IMR-90 (cell line): ENCODE results near the gene MED17. TPM values are rescaled to one million over a fixed set of nuclear protein-coding genes. Genes with fewer than 3 reads are reported as not detected.

Source experiments
- ATAC-seq: fragments of 200-7000 bp; cut with Tn5 transposase; 2 replicates; pipeline ENCODE4 v1.9.1; 2020; ENCODE audit warnings: low read depth, mild to moderate bottlenecking, moderate library complexity
- BruUV-seq: library from RNA; stranded (reverse); fragments of 400-500 nt; replicated peaks from 2 replicates; lab custom pipeline; 2021; lab: Mats Ljungman, UMichigan
- CTCF ChIA-PET: fragments of 300-600 bp; formaldehyde crosslinking; extraction: SDS; loops from one replicate; lab custom pipeline; 2021; ENCODE audit warnings: antibody characterized with exemption; lab: Yijun Ruan, JAX
- POLR2A ChIA-PET: fragments of 300-600 bp; sonication (Branson Sonifier 250); formaldehyde crosslinking; loops from one replicate; lab custom pipeline; 2022; ENCODE audit warnings: antibody characterized with exemption; ENCODE audit not compliant: unreplicated experiment; lab: Charles Lee
- DNase-seq: peaks from one replicate; pipeline ENCODE4 v3.0.0; 2013
- H2AFZ ChIP-seq: replicated peaks from 2 replicates; pipeline ENCODE3; 2013; ENCODE audit warnings: low read length, mild to moderate bottlenecking; ENCODE audit not compliant: poor library complexity
- H2AK5ac ChIP-seq: 2 replicates; pipeline ENCODE4 v1.6.1; 2013; ENCODE audit warnings: low read depth, low read length, inconsistent platforms
- H2AK9ac ChIP-seq: replicated peaks from 2 replicates; pipeline ENCODE3; 2013; ENCODE audit warnings: mild to moderate bottlenecking, low read depth, low read length, moderate library complexity; ENCODE audit not compliant: poor library complexity
- H2BK120ac ChIP-seq: 2 replicates; pipeline ENCODE4 v1.6.1; 2013; ENCODE audit warnings: low read depth, low read length, inconsistent platforms
- H2BK15ac ChIP-seq: 3 replicates; pipeline ENCODE4 v1.6.1; 2013; ENCODE audit warnings: low read depth, low read length, inconsistent platforms
- H2BK20ac ChIP-seq: 2 replicates; pipeline ENCODE4 v1.6.1; 2013; ENCODE audit warnings: low read depth, mild to moderate bottlenecking, inconsistent platforms, low read length, moderate library complexity
- H2BK5ac ChIP-seq: 2 replicates; pipeline ENCODE4 v1.6.1; 2013; ENCODE audit warnings: mild to moderate bottlenecking, low read depth, low read length, inconsistent platforms; ENCODE audit not compliant: poor library complexity, severe bottlenecking
- H3K14ac ChIP-seq: replicated peaks from 2 replicates; pipeline ENCODE4 v1.6.1; 2013; ENCODE audit warnings: low read depth, low read length, inconsistent platforms
- H3K18ac ChIP-seq: 2 replicates; pipeline ENCODE4 v1.6.1; 2013; ENCODE audit warnings: low read depth, low read length, control low read depth
- H3K23ac ChIP-seq: 2 replicates; pipeline ENCODE4 v1.6.1; 2013; ENCODE audit warnings: low read depth, low read length, inconsistent platforms
- H3K27ac ChIP-seq: 2 replicates; pipeline ENCODE4 v1.5.1; 2013; ENCODE audit warnings: mild to moderate bottlenecking, control low read depth, low read length; ENCODE audit not compliant: insufficient read depth
- H3K27me3 ChIP-seq: 2 replicates; pipeline ENCODE4 v1.6.1; 2013; ENCODE audit warnings: low read length; ENCODE audit not compliant: control insufficient read depth, insufficient read depth
- H3K36me3 ChIP-seq: 2 replicates; pipeline ENCODE4 v1.6.1; 2013; ENCODE audit warnings: low read length, mixed read lengths; ENCODE audit not compliant: control insufficient read depth, insufficient read depth
- H3K4ac ChIP-seq: 2 replicates; pipeline ENCODE4 v1.6.1; 2013; ENCODE audit warnings: low read depth, low read length, inconsistent platforms
- H3K4me1 ChIP-seq: 2 replicates; pipeline ENCODE4 v1.6.1; 2013; ENCODE audit warnings: low read length, mixed read lengths; ENCODE audit not compliant: control insufficient read depth, insufficient read depth
- H3K4me2 ChIP-seq: 2 replicates; pipeline ENCODE4 v1.6.1; 2013; ENCODE audit warnings: low read depth, mild to moderate bottlenecking, control low read depth, low read length, moderate library complexity
- H3K4me3 ChIP-seq: 2 replicates; pipeline ENCODE4 v1.5.1; 2013; ENCODE audit warnings: low read depth, mild to moderate bottlenecking, control low read depth, low read length, moderate library complexity; ENCODE audit not compliant: insufficient read depth
- H3K56ac ChIP-seq: 2 replicates; pipeline ENCODE4 v1.6.1; 2013; ENCODE audit warnings: low read length, inconsistent platforms; ENCODE audit not compliant: insufficient read depth; ENCODE audit errors: extremely low read depth
- H3K79me1 ChIP-seq, 2 experiments: 2 replicates each; pipeline ENCODE4 v1.6.1; 2013; ENCODE audit warnings: low read length in 2 of 2, inconsistent platforms in 1 of 2, low read depth in 1 of 2
- H3K9ac ChIP-seq: 2 replicates; pipeline ENCODE4 v1.6.1; 2013; ENCODE audit warnings: low read depth, low read length, control low read depth
- H3K9me1 ChIP-seq: 2 replicates; pipeline ENCODE4 v1.6.1; 2013; ENCODE audit warnings: low read length, inconsistent platforms; ENCODE audit not compliant: insufficient read depth
- H3K9me3 ChIP-seq: 2 replicates; pipeline ENCODE4 v1.6.1; 2013; ENCODE audit warnings: low read length; ENCODE audit not compliant: control insufficient read depth, insufficient read depth
- H4K20me1 ChIP-seq: 2 replicates; pipeline ENCODE4 v1.6.1; 2013; ENCODE audit warnings: low read length, inconsistent platforms; ENCODE audit not compliant: insufficient read depth
- H4K5ac ChIP-seq: 2 replicates; pipeline ENCODE4 v1.6.1; 2013; ENCODE audit warnings: mild to moderate bottlenecking, low read depth, low read length, control low read depth
- H4K8ac ChIP-seq, 2 experiments: 2 replicates each; pipeline ENCODE4 v1.6.1; 2013; ENCODE audit warnings: low read depth in 2 of 2, low read length in 2 of 2, control low read depth in 1 of 2, inconsistent platforms in 1 of 2
- H4K91ac ChIP-seq: 2 replicates; pipeline ENCODE4 v1.6.1; 2013; ENCODE audit warnings: low read depth, low read length, inconsistent platforms; ENCODE audit not compliant: insufficient read depth
- CEBPB ChIP-seq: IDR thresholded peaks from 2 replicates; pipeline ENCODE4 v1.6.1; 2012; ENCODE audit warnings: low read depth, low read length, improper control_type of control experiment
- FOS ChIP-seq: fragments of 150-350 bp; IDR thresholded peaks from 2 replicates; pipeline ENCODE4 v1.6.1; 2016; ENCODE audit warnings: low read depth, low read length
- MAFK ChIP-seq: IDR thresholded peaks from 2 replicates; pipeline ENCODE4 v1.6.1; 2012; ENCODE audit warnings: low read depth, low read length, improper control_type of control experiment
- MAZ ChIP-seq: IDR thresholded peaks from 2 replicates; pipeline ENCODE4 v1.6.1; 2012; ENCODE audit warnings: low read depth, mild to moderate bottlenecking, low read length, improper control_type of control experiment, moderate library complexity, borderline replicate concordance
- RAD21 ChIP-seq: IDR thresholded peaks from 2 replicates; pipeline ENCODE4 v1.6.1; 2012; ENCODE audit warnings: low read length, improper control_type of control experiment
- RCOR1 ChIP-seq: IDR thresholded peaks from 2 replicates; pipeline ENCODE4 v1.6.1; 2012; ENCODE audit warnings: mild to moderate bottlenecking, low read length, improper control_type of control experiment; ENCODE audit not compliant: insufficient replicate concordance
- SMC3 ChIP-seq: fragments of 150-350 bp; IDR thresholded peaks from 2 replicates; pipeline ENCODE4 v1.6.1; 2016; ENCODE audit warnings: low read depth, mild to moderate bottlenecking, antibody characterized with exemption, low read length, moderate library complexity
- WGBS, 2 experiments: methylation state at CpG; one replicate each; pipeline versions ENCODE4 v1.1.5 to v1.1.7; 2013; ENCODE audit warnings: missing lambda C conversion rate in 2 of 2; ENCODE audit not compliant: insufficient read length in 1 of 2; ENCODE audit errors: extremely low coverage in 2 of 2; 5-methylcytosine and 5-hydroxymethylcytosine counted together
- dilution Hi-C: fragments of 300-500 bp; cut with HindIII; formaldehyde crosslinking; loops from one replicate; pipeline ENCODE4 v1.14.3; 2018; ENCODE audit warnings: low sequenced_read_pairs; ENCODE audit not compliant: unreplicated experiment
- in situ Hi-C: fragments of 300-500 bp; cut with MboI; formaldehyde crosslinking; loops from 3 replicates; pipeline ENCODE4 v1.14.3; 2019; ENCODE audit warnings: low sequenced_read_pairs, inconsistent platforms, mixed read lengths
- intact Hi-C: fragments of 100-400 bp; cut with micrococcal nuclease; formaldehyde crosslinking; loops from 2 replicates; pipeline ENCODE4 v1.10.0; 2022
- polyA plus RNA-seq, 3 experiments: library from polyadenylated mRNA; depleted of rRNA; stranded (reverse); fragments of >200 nt; gene quantifications; 2 replicates each; pipeline ENCODE4 v1.2.3, GENCODE V29; 2012; ENCODE audit warnings: low replicate concordance in 1 of 3
- total RNA-seq: library from RNA; depleted of rRNA; stranded (reverse); fragments of >200 nt; gene quantifications from 2 replicates; pipeline ENCODE4 v1.2.3, GENCODE V29; 2012
- TF ChIP-seq, protein P1 (sequence below): fragments of 150-350 bp; IDR thresholded peaks from 2 replicates; pipeline ENCODE4 v1.6.1; 2016; ENCODE audit warnings: low read depth, mild to moderate bottlenecking, low read length, moderate library complexity, borderline replicate concordance

MED17 gene
- total and polyA plus RNA-seq, 2 of the 4 experiments (the other 2 are of a cell fraction): 20.0 to 23.3 TPM

DNA sequence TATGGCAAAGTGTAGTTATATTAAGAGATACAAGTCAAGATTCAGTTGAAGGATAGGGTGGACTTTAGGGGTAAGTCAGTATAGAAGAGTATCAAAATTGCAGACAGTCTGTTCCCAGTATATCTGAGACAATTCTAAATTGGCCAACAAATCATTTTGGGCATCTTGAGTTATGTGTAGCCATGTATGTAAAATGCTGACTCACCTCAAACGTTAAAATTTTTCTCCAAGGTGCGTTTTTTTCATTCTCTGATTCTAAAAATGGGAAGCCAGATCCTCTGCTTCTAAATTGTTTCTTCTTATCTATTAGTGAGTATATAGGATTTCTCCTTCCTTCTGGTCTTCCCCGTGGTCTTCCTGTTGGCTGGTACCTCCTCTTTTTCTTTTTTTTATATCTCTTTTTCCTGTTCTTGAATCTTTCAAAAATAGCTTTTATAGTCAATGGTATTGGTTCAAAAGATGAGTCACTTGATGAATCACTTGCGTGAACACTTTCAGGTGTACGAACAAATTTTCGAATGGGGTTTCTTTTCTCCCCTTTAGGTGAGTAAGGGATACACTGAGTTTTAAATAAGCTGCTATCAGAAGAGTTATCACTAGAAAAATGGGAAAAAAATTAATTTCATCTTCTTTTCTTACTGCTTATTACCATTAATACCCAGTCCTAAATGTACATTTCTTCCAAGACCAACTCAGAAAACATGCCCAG, 46.0 kb upstream of the MED17 start (continued):
- TF ChIP-seq RAD21: no peak

DNA sequence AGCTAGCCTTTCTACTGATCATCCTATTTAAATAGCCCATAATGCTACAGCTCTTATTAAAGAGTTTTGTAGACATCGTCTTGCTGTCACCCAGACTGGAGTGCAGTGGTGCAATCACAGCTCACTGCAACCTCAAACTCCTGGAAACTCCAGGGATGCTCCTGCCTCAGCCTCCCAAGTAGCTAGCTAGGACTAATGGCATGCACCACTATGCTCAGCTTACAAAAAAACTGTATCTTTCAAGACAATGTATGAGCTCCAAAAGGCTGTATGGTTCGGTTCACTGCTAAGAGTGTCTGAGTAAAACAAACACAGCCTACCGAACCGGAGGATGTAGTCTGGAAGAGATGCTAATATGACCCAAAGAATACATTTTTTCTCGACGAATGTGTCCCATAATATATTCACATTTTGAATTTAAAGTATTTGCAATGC, 45.4 kb upstream of the MED17 start:
- Histone ChIP-seq H2BK120ac (no peak overlapping the region), H3K23ac (peak overlapping the region; percentile 36; the same call in 1 of the 2 replicates), H2BK15ac (no peak overlapping the region), H2AFZ (no peak overlapping the region), H3K9me3 (no peaks in the 10 kb centered on the region), H3K14ac (0 out of 2 replicates have a peak overlapping the region, but pooled peaks have one; percentile 7), H3K18ac (no peak overlapping the region), H4K8ac (no peak overlapping the region), H4K20me1 (peaks cover 60% of the 10 kb centered on the region), H4K5ac (no peak overlapping the region), H3K56ac (no peak overlapping the region), H3K9me1 (peaks cover 2% of the 10 kb centered on the region; the same call in 1 of the 2 replicates), H3K79me1 (peaks cover 9 to 31% of the 10 kb centered on the region in 2 experiments; a peak in 3 of 4 replicates), H2AK9ac (no peak overlapping the region), H3K4ac (no peak overlapping the region), H3K4me1 (peaks cover 6% of the 10 kb centered on the region), H3K9ac (peak overlapping the region; percentile 36; the same call in 1 of the 2 replicates), H3K27ac (no peak overlapping the region), H3K27me3 (no peaks in the 10 kb centered on the region), H2BK5ac (no peak overlapping the region), H3K4me3 (peak overlapping the region; percentile 20), H3K36me3 (peaks cover 37% of the 10 kb centered on the region), H2AK5ac (no peak overlapping the region), H3K4me2 (peak overlapping the region; percentile 87), H4K91ac (no peak overlapping the region), H2BK20ac (no peak overlapping the region)
- intact Hi-C loops (no loop called here), in situ Hi-C loops (loop anchor here (10.0 kb wide), 1 partner anchor 396 kb away; no protein-coding TSS in a partner anchor), dilution Hi-C loops (no loop called here)
- ChIA-PET POLR2A (interaction anchor here (0.6 kb wide), 2 partner anchors 37 to 735 kb away, joined by 3 to 10 read pairs; no protein-coding TSS in a partner anchor), CTCF (no interaction called here)
- DNase-seq: no peak
- 40% methylated on average over 1 of the region's 6 CpGs; no CpG with 5 or more reads in 1 of the 2 experiments for WGBS, 2 experiments
- no peak for ATAC-seq
- TF ChIP-seq CEBPB: 0 out of 2 replicates have a peak, but pooled peaks have one; percentile 34
- TF ChIP-seq RAD21: no peak
- TF ChIP-seq RCOR1: no peak
- no peak for TF ChIP-seq SMC3
- TF ChIP-seq MAFK: no peak
- no peak for TF ChIP-seq MAZ
- TF ChIP-seq, protein P1, sequence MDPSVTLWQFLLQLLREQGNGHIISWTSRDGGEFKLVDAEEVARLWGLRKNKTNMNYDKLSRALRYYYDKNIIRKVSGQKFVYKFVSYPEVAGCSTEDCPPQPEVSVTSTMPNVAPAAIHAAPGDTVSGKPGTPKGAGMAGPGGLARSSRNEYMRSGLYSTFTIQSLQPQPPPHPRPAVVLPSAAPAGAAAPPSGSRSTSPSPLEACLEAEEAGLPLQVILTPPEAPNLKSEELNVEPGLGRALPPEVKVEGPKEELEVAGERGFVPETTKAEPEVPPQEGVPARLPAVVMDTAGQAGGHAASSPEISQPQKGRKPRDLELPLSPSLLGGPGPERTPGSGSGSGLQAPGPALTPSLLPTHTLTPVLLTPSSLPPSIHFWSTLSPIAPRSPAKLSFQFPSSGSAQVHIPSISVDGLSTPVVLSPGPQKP: no peak
- TF ChIP-seq FOS: no peak
- no TSS peak for BruUV-seq
